Pancreas (tissue), 10 donors: ENCODE data around the gene HIVEP3. TPM values are rescaled to one million over a fixed set of nuclear protein-coding genes. Genes with fewer than 3 reads are reported as not detected.

Experiments
- ATAC-seq, 4 donors: fragments of 200-7000 bp; cut with Tn5 transposase; one replicate each; pipeline versions ENCODE4 v1.8.0 to v1.9.1; 2020; ENCODE audit warnings: mild to moderate bottlenecking in 4 of 4, moderate library complexity in 4 of 4
- DNase-seq, 6 donors: peaks; one replicate each; pipeline ENCODE4 v3.0.0-alpha.2; 2020
- FAIRE-seq: peaks from 2 replicates; lab custom pipeline; 2012; peaks lifted over from hg19 to GRCh38; lab: Jason Lieb, UNC
- H3K27ac ChIP-seq, 4 donors: fragments of 200-600 bp; sonication (generic); 1 replicate in 3 of 4; 2 replicates in 1 of 4; pipeline versions ENCODE4 v1.5.0 to v1.8.0; 2020
- H3K27me3 ChIP-seq, 4 donors: fragments of 200-600 bp; one replicate each; pipeline ENCODE4 v1.8.0; 2021
- H3K36me3 ChIP-seq, 3 donors: fragments of 200-600 bp; sonication (generic) in 1 of 3; one replicate each; pipeline versions ENCODE4 v1.5.0 to v1.8.0; 2020 to 2021
- H3K4me1 ChIP-seq, 3 donors: fragments of 200-600 bp; one replicate each; pipeline ENCODE4 v1.8.0; 2021
- H3K4me3 ChIP-seq, 4 donors: fragments of 200-600 bp; sonication (generic) in 2 of 4; one replicate each; pipeline versions ENCODE4 v1.5.0 to v1.8.0; 2020 to 2021
- H3K9me3 ChIP-seq, 4 donors: fragments of 200-600 bp; one replicate each; pipeline ENCODE4 v1.8.0; 2021
- CTCF ChIP-seq, 4 donors: fragments of 200-600 bp; sonication (generic) in 3 of 4; IDR thresholded peaks; one replicate each; pipeline versions ENCODE4 v1.5.0 to v1.8.0; 2021; ENCODE audit warnings: antibody characterized with exemption in 4 of 4
- WGBS, 2 donors: extraction: QIAGEN DNeasy Blood & Tissue Kit; methylation state at CpG; one replicate each; pipeline ENCODE4 v1.1.7; 2013; 5-methylcytosine and 5-hydroxymethylcytosine counted together
- intact Hi-C, 3 donors: fragments of 100-400 bp; cut with DNase I; formaldehyde crosslinking; loops; one replicate each; pipeline versions ENCODE4 v1.11.1 to v1.14.2; 2022
- polyA plus RNA-seq, 2 donors: library from polyadenylated mRNA; stranded (reverse); fragments of 200-250 nt; gene quantifications; one replicate each; pipeline ENCODE4 v1.2.3, GENCODE V29; 2013
- total RNA-seq, 6 donors: library from RNA; stranded (reverse); fragmentation: NEBNext Ultra II Directional in 4 of 6; extraction: Animal tissue kit (Norgen Biotek cat#: 25700) in 4 of 6; gene quantifications; one replicate each; pipeline versions ENCODE4 v1.2.1 to v1.2.4, GENCODE V29; 2021 to 2023
- donor health status: healthy with polysubstance abuse.
- donor health status: DM: no; HTN: no; CAD: no; lungs with moderate emphysema.
- donor health status: DM: no; HTN: no; CAD: no.
- donor health status: control.
- donor health status: control.
- donor health status: Bipolar disorder and iron deficiency.
- donor health status: DM: yes; HTN: yes; CAD: no.
- donor health status: DM: no; HTN: no; CAD: no.
- donor health status: DM: no; HTN: no; CAD: no.
- donor health status: DM: yes; HTN: yes; CAD: no.

HIVEP3 gene
- total and polyA plus RNA-seq, 8 donors: 2.7 to 5.0 (median 3.1) TPM

- TF ChIP-seq CTCF (IDR thresholded peaks at IDR 0.05): no peak
- DNase-seq (no peak), ATAC-seq (no peak), FAIRE-seq (no peak)
- H3K9me3 ChIP-seq: no peaks in the 10 kb centered on the region
- H3K4me1 ChIP-seq: no peaks in the 10 kb centered on the region
- H3K4me3 ChIP-seq: no peak overlapping the region
- H3K36me3 ChIP-seq: no peaks in the 10 kb centered on the region
- no peak overlapping the region for H3K27ac ChIP-seq
- no peaks in the 10 kb centered on the region for H3K27me3 ChIP-seq
- 89 to 90% methylated on average over 4 of the region's 4 CpGs for WGBS, 2 donors
- intact Hi-C loops: no loop called here
Observed at GRCh38 chr1:41864471-41865040, 54.2 kb downstream of the HIVEP3 start.

- H3K27me3 ChIP-seq: no peaks in the 10 kb centered on the region
- no peaks in the 10 kb centered on the region for H3K36me3 ChIP-seq
- no peaks in the 10 kb centered on the region for H3K4me1 ChIP-seq
- 95% methylated on average over 4 of the region's 4 CpGs for WGBS, 2 donors
- H3K27ac ChIP-seq: no peak overlapping the region
- no peak for ATAC-seq
- no peak for TF ChIP-seq CTCF (IDR thresholded peaks at IDR 0.05)
- intact Hi-C loops: no loop called here
- DNase-seq: no peak
- H3K9me3 ChIP-seq: no peaks in the 10 kb centered on the region
- no peak overlapping the region for H3K4me3 ChIP-seq
- no peak for FAIRE-seq
Observed at GRCh38 chr1:41863718-41864117, 55.0 kb downstream of the HIVEP3 start.

GRCh38 chr1:41862384-41863221 is 56.1 kb downstream of the HIVEP3 start:
- no peak overlapping the region for H3K27ac ChIP-seq
- FAIRE-seq (no peak), DNase-seq (no peak), ATAC-seq (no peak)
- H3K27me3 ChIP-seq: no peaks in the 10 kb centered on the region
- intact Hi-C loops: no loop called here
- no peak overlapping the region for H3K4me3 ChIP-seq
- no peak for TF ChIP-seq CTCF (IDR thresholded peaks at IDR 0.05)
- WGBS, 2 donors: 79 to 88% methylated on average over 7 of the region's 7 CpGs
- no peaks in the 10 kb centered on the region for H3K9me3 ChIP-seq
- no peaks in the 10 kb centered on the region for H3K36me3 ChIP-seq
- no peaks in the 10 kb centered on the region for H3K4me1 ChIP-seq

GRCh38 chr1:41861535-41862383 is 57.0 kb downstream of the HIVEP3 start:
- no peaks in the 10 kb centered on the region for H3K9me3 ChIP-seq
- WGBS, 2 donors: 81 to 87% methylated on average over 13 of the region's 13 CpGs

More at GRCh38 chr1:41861535-41862383, 57.0 kb downstream of the HIVEP3 start:
- FAIRE-seq: no peak
- no peak overlapping the region for H3K27ac ChIP-seq
- H3K4me1 ChIP-seq: no peaks in the 10 kb centered on the region
- intact Hi-C loops: no loop called here
- DNase-seq: no peak
- TF ChIP-seq CTCF (IDR thresholded peaks at IDR 0.05): no peak
- H3K4me3 ChIP-seq: no peak overlapping the region
- no peaks in the 10 kb centered on the region for H3K36me3 ChIP-seq
- no peak for ATAC-seq
- H3K27me3 ChIP-seq: no peaks in the 10 kb centered on the region
